WERI-Rb-1 (cell line): ENCODE results near the gene TNFSF12.

Experiments used
- DNase-seq: peaks from one replicate; pipeline ENCODE4 v3.0.0-alpha.2; 2020
- H3K27ac ChIP-seq: fragments of 250-450 bp; sonication (Bioruptor Pico); 2 replicates; pipeline ENCODE4 v1.5.1; 2020; ENCODE audit warnings: mild to moderate bottlenecking, moderate library complexity
- H3K27me3 ChIP-seq: fragments of 250-450 bp; sonication (Bioruptor Pico); 2 replicates; pipeline ENCODE4 v1.5.1; 2021; ENCODE audit warnings: mild to moderate bottlenecking, low read depth, moderate library complexity; ENCODE audit not compliant: insufficient read depth, severe bottlenecking
- H3K36me3 ChIP-seq: fragments of 250-450 bp; sonication (Bioruptor Pico); 2 replicates; pipeline ENCODE4 v1.5.1; 2020; ENCODE audit warnings: mild to moderate bottlenecking, moderate library complexity
- H3K4me3 ChIP-seq: 2 replicates; pipeline ENCODE4 v1.5.1; 2011; ENCODE audit warnings: low read depth, mild to moderate bottlenecking, control low read depth, low read length
- H3K9me3 ChIP-seq: fragments of 250-450 bp; sonication (Bioruptor Pico); 2 replicates; pipeline ENCODE4 v1.5.1; 2021; ENCODE audit warnings: mild to moderate bottlenecking, moderate library complexity; ENCODE audit not compliant: severe bottlenecking
- CTCF ChIP-seq: IDR thresholded peaks from 2 replicates; pipeline ENCODE4 v1.5.1; 2011; ENCODE audit warnings: low read depth, mild to moderate bottlenecking, control low read depth, inconsistent platforms, low read length

Gene TNFSF12

DNA sequence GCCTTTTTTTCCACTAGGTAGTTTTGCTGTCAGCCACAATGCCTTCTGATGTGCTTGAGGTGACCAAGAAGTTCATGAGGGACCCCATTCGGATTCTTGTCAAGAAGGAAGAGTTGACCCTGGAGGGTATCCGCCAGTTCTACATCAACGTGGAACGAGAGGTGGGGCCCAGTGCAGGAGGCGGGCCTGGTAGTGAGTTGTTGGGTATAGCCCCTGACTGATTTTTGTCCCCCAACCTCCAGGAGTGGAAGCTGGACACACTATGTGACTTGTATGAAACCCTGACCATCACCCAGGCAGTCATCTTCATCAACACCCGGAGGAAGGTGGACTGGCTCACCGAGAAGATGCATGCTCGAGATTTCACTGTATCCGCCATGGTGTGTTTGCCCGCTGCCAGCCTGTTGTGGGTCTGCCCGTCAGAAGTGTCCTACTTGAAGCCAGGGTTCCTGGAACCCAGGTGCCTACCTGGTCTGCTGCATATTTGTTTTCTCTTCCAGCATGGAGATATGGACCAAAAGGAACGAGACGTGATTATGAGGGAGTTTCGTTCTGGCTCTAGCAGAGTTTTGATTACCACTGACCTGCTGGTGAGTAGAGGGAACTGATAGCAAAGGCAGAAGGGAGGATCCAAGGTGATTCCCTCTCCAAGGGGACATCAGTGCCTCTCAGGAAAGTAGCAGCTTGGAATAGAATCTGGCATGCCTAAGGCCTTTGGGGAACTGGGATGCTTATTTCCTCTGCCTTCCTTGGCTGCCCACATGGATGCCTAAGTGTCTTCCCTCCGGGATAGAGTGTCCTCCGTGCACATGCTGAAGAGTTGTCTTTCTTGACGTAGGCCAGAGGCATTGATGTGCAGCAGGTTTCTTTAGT is 28.7 kb downstream of the TNFSF12 start:
- no peak overlapping the region for H3K4me3 ChIP-seq
- H3K9me3 ChIP-seq, result no peaks in the 10 kb centered on the region
- no peak for DNase-seq
- no peak overlapping the region for H3K27ac ChIP-seq
- H3K27me3 ChIP-seq, result no peaks in the 10 kb centered on the region
- TF ChIP-seq CTCF, result no peak
- H3K36me3 ChIP-seq, result peaks cover 79% of the 10 kb centered on the region

GRCh38 chr17:7579001-7579833 is 30.4 kb downstream of the TNFSF12 start, which contains the start of gene CD68:
Gene CD68, plus strand, starts transcription at chr17:7579638. Its CDS starts 40 bp downstream, at chr17:7579678.
- Histone ChIP-seq H3K27me3 (no peaks in the 10 kb centered on the region), H3K27ac (peak within 1 kb of the TSS; percentile 45), H3K36me3 (peaks cover 70% of the 10 kb centered on the region), H3K9me3 (peaks cover 5% of the 10 kb centered on the region), H3K4me3 (no peak within 1 kb of the TSS)
- no peak for TF ChIP-seq CTCF
- no peak for DNase-seq

- DNase-seq, result no peak
- no peak overlapping the region for H3K4me3 ChIP-seq
- H3K36me3 ChIP-seq, result peaks cover 62% of the 10 kb centered on the region
- H3K27me3 ChIP-seq, result no peaks in the 10 kb centered on the region
- H3K27ac ChIP-seq, result peak overlapping the region; percentile 45; the same call in 1 of the 2 replicates
- TF ChIP-seq CTCF, result no peak
- peaks cover 5% of the 10 kb centered on the region for H3K9me3 ChIP-seq
Measured at GRCh38 chr17:7579834-7580603, 31.2 kb downstream of the TNFSF12 start.

- TF ChIP-seq CTCF, result no peak
- peak; percentile 3 for DNase-seq
Measured at GRCh38 chr17:7580604-7581575, 32.0 kb downstream of the TNFSF12 start.

More at GRCh38 chr17:7580604-7581575, 32.0 kb downstream of the TNFSF12 start:
- Histone ChIP-seq H3K27me3 (no peaks in the 10 kb centered on the region), H3K36me3 (peaks cover 53% of the 10 kb centered on the region), H3K4me3 (no peak overlapping the region), H3K27ac (no peak overlapping the region), H3K9me3 (peaks cover 5% of the 10 kb centered on the region)
